HG03280 (cell line): ENCODE measurements around the gene PSMA7.
"Not testable (repeated sequence)": the region's sequence is repeated elsewhere in the genome, so short reads cannot be mapped to it uniquely, and the experiment has no call there.

ENCODE experiments used
- ATAC-seq: cut with Tn5 transposase; IDR thresholded peaks from one replicate; pipeline ENCODE4 v1.9.1; 2021; ENCODE audit warnings: mild to moderate bottlenecking, moderate library complexity; ENCODE audit not compliant: unreplicated experiment

The PSMA7 gene

GRCh38 chr20:62120990-62121775, 22.0 kb downstream of the PSMA7 start:
- peak; percentile 17 for ATAC-seq

- ATAC-seq = no peak
Observed at GRCh38 chr20:62120365-62120762, 22.8 kb downstream of the PSMA7 start.

- no peak for ATAC-seq
Observed at GRCh38 chr20:62119591-62120364, 23.4 kb downstream of the PSMA7 start.

- ATAC-seq = no peak
Observed at GRCh38 chr20:62119115-62119514, 24.1 kb downstream of the PSMA7 start.

GRCh38 chr20:62118113-62119043, 24.8 kb downstream of the PSMA7 start:
- no peak for ATAC-seq

GRCh38 chr20:62117658-62118057, 25.5 kb downstream of the PSMA7 start:
- ATAC-seq = no peak

- ATAC-seq = no peak
Observed at GRCh38 chr20:62117362-62117646, 25.9 kb downstream of the PSMA7 start.

- ATAC-seq = no peak
Observed at GRCh38 chr20:62116558-62117361, 26.4 kb downstream of the PSMA7 start.

GRCh38 chr20:62115800-62116407, 27.3 kb downstream of the PSMA7 start:
- not testable (repeated sequence) for ATAC-seq

GRCh38 chr20:62114894-62115293, 28.3 kb downstream of the PSMA7 start:
- no peak for ATAC-seq

GRCh38 chr20:62112368-62112767, 30.8 kb downstream of the PSMA7 start:
- ATAC-seq = no peak

GRCh38 chr20:62111148-62111547, 32.0 kb downstream of the PSMA7 start:
- ATAC-seq = no peak

GRCh38 chr20:62105592-62105991, 37.6 kb downstream of the PSMA7 start:
- no peak for ATAC-seq

GRCh38 chr20:62104791-62105345, 38.3 kb downstream of the PSMA7 start:
- no peak for ATAC-seq

GRCh38 chr20:62104234-62104789, 38.9 kb downstream of the PSMA7 start:
- no peak for ATAC-seq

GRCh38 chr20:62103508-62104233, 39.5 kb downstream of the PSMA7 start:
- ATAC-seq = no peak

- ATAC-seq = no peak
Observed at GRCh38 chr20:62101078-62101477, 42.1 kb downstream of the PSMA7 start.

- ATAC-seq = no peak
Observed at GRCh38 chr20:62097881-62098407, 45.2 kb downstream of the PSMA7 start.
